ENCODE results near the gene APBA3.

Gene APBA3

DNA sequence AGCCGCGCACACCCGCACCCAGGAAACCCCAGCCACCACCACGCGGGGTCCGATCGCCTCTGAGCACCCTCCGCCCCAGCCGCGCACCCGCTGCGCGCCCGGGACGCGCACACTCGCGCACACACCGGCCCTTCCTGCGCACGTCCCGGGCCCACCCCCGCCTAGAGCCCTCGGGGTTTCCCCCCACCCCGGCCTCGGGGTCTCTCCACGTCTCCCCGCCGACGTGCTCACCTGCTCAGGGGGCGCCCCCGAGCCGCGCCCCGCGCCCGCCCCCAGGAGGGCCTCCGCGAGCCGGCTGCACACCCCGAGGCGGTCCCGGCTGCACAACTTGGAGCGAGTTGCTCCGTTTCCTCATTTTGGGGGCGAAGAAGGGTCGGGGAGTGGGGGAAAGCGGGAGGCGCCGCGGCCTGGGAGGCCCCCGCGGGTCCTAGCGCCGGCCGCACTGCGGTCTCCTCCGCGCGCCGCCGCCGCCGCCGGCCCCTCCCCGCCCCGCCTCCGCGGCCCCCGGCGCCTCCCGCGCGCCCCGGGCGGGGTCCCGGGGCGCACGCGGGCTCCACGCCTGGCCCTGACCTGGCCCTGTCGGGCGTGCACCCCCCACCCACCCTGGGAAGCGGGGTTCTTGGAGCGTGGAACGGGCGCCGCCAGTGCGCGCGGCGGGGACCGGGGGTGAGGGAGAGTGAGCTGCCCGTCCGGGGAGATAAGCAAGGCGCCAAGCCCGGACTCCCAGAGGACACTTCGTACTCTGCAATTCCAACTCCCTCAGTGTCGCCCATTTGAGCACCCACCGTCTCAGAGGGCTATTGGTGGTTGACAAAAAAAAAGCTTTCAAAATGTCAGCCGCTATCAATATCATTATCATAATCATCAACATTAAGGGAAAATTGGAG is 24.7 kb upstream of the APBA3 start, which contains the start of gene MATK:
Gene MATK, minus strand, starts transcription at position 444 of the 887 bp plus-strand sequence. CDS start 1,246 bp downstream, outside the sequence.
- peak; percentile 4 to 22 for DNase-seq

DNA sequence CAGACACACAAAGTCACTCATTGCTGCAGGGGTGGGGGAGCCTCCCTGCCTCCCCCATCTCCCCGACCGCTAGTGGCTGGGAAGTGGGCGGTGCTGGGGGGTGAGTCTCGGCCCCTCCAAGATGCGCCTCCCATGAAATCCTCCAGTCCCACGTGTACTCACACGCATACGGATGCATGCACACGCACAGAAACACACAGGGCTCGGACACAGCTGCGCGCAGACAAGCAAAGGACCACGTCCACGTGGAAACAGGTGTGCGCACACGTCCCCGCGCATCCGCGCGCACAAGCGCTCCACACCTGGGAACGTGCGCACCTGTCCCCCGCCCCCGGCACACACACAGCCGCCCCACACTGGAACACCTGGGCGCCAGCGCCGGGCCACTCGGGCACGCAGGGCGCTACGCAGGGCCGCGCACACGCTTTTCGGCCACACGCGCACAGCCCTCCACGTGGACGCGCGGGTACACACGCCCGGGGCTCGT is 24.0 kb upstream of the APBA3 start:
- peak; percentile 5 to 31 for DNase-seq

DNA sequence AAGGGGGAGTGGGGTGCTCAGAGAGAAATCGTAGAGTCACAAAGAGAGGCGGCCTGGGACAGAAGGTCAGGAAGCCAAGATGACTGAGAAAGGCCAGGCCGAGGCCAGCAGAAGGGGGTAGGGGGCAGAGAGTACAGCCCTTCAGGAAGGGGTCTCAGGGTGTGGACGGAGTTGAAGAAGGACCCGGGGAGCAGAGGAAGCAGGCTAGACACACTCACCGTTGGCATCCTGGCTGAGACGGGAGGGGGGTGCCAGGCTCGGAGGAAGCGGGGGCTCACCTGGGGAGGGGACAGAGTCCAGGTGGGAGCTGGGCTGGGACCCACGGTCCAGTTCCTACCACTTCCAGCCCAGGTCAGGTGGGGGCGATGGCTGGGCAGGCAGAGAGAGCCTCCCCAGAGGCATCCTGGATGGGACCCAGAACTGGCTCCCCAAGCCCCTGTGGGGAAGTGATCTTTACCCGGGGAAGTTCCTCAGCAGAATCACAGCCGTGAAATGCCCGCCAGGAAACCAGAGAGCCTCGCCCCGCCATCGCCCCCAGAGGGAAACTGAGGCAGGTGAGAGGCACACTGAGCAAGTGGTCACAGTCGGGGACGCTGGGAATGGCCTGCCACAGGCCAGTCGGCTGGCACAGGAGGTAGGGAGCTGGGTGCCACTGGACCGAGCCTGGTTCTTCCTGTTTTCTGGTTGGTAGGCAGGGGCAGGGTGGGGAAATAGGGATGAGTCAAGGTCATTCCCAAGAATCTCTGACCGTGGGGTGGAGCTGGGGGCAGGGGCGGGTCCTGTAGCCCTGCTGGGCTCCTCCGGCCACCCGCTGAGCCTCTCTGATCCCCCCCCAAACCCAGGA is 23.3 kb upstream of the APBA3 start:
- no peak for DNase-seq

DNA sequence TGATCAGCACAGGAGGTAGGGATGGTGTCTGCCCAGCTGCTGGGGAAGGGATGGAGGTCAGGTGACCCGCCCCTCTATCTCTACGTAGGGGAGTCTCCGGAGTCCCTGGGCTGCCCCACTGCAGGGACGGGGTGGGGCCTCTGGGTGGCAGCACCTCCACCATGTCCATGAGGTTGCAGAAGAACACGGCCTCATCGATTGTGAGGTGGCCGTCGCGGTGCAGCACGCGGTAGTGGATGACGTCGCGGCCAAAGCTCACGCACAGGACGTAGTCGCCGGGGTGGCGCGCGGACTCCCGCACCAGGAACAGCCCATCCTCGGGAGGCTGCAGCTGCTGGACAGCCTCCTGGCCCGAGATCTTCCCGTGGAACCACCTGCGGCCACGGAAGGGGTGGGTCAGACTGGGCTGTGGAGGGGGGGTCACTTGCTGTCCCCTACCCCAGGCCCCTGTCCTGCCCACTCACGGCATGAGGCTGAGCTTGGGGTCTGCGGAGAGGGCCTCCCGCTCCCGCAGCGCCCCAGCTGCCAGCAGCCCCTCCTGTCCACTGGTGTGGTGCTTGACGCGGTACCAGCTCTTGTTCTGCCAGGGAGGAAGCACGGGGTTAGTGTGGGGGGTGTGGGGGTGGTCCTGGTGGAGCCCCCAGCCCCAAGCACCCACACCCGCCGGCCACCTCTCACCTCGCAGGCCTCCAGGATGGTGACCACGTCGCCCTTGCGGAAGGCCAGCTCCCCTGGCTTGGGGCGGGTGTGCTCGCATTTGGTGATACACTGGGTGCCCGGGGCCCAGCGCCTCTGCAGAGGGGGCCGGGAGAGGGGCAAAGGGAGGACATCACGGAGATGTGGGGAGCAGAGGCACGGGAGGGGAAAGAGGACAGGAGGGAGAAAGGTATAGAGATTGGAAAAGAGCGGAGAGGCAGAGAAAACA is 22.4 kb upstream of the APBA3 start:
- DNase-seq: no peak

DNA sequence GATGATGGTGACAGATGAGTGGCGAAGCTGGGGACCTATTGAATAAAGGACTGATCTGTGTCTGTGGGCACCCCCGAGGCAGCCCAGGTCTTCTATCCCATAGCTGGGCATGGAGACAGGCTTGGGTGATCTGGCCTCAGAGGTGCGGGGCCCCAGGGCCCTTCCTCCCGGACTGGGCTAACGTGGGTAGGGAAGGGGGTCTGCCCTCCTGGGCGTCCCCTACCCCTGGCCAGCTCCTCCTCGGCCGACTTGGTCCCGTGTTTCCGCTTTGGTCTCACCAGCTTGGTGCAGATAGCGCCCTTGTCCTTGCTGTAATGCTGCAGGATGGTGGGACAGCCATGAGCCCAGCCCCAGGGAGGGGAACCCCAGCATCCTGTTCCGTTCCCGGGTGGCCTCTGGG is 21.4 kb upstream of the APBA3 start:
- DNase-seq: no peak

DNA sequence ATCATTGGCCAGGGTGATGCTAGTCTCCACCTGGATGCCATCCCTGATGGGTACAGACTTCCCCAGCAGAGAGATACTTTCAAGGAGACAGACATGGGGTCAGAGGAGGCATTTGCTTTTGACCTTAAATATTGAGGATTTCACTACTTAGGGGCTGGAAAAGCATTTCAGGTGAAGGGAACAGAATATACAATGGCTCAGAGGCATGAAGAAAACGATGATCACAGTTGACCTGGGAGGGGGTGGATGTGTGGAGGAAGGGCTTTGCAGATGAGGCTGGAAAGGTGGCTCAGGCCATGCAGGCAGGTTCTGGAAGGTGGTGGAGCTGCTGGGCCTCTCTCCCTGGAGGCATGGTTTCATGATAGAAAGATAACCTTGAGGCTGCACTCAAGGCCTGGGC is 20.8 kb upstream of the APBA3 start:
- DNase-seq: no peak

DNA sequence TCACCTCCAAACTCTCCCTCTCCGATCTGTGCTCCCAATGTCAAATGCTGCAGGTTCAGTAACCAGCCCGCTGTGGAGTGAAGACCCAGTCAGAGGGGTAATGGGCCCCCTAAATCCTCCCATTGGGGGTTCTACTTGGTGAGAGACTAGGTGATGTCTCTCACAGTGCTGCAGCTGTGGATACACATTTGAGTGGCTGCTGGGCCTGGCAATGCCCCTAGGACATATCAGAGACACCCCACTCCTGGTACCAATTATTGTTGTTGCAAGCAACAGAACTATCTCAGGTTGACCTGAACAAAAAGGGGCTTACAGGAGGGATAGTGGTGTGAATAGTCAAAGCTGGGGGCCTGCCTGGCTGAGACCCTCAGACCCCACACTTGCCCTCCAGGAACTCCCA is 20.1 kb upstream of the APBA3 start:
- no peak for DNase-seq

DNA sequence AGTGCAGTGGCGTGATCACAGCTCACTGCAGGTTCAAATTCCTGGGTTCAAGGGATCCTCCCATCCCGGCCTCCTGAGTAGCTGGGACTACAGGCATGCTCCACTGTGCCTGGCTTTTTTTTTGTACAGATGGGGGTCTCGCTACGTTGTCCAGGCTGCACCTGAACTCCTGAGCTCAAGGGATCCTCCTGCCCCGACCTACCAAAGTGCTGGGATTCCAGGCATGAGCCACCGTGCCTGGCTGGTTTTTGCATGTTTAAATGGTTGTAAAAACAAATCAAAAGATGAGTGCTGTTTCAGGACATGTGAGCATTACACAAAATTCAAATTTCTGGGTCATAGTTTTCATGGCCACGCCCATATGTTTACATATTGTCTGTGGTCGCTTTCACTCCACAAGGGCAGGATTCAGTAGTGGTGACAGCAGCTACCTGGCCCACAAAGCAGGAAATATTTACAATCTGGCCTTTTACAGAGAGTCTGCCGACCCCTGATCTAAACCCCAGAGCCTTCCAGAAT is 19.4 kb upstream of the APBA3 start:
- DNase-seq: no peak

DNA sequence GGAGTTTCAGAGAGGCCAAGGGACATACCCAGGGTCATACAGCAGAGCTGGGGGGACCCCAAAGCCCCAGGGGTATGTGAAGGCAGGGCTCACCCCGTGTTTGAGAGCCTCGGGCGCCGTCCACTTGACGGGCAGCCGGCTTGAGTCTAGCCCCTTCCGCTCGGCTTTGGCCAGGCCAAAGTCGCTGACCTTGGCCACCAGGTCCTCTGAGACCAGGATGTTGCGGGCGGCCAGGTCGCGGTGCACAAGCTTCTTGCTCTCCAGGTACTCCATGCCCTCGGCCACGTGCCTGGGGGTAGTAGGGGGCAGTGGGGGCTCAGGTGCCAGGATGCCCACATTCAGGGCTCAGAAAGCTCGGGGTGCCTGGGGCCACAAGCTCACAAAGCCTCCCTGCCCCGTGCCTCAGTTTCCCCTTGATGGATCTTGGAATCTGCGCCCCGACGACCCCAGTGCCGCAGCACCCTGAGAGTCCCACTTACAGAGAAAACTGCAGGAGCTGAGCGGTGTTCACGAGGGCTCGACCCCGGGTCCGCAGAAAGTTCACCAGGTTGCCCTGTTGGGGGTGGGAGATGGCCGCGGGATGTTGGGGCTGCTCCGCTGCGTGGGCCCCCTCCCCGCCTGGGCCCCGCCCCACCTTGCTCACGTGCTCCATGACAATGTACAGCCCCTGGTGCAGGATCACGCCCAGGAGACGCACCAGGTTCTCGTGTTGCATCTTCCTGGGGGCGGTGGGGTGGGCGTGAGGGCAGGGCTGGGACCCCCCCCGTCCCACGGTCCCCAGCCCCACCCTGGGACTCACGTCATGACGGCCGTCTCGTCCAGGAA is 17.6 kb upstream of the APBA3 start:
- no peak for DNase-seq

DNA sequence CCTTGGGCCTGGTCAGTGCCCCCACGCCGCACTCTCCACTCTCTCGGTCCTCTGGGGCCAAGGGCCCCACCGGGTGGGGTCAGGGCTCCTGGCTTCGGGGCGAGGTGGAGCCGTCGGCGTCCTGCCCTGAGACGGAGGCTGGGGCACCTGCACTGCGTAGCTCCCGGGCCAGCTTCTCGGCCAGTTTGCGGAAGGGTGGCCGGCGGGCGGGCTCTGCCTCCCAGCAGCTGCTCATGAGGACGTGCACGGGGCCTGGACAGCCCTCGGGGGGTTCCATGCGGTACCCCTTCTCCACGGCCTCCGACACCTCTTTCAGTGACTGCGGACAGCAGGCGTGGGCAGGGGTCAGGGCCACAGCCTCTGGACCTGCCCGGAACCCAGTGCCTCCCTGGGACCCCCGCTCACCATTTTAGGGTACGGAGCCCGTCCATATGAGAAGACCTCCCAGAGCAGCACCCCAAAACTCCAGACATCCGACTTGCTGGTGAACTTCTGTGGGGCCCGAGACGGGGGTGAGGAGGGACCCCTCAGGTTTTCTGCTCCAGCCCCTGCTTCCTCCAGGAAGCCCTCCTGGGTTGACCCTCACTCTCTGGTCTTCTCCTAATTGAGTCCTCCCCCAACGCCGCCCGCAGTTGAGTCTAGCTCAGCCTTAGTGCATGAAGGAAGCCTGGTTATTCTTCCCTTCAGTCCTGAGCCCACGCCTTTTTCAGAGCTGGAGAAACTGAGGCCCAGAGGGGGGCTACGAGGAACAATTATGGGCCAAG is 16.8 kb upstream of the APBA3 start:
- no peak for DNase-seq

DNA sequence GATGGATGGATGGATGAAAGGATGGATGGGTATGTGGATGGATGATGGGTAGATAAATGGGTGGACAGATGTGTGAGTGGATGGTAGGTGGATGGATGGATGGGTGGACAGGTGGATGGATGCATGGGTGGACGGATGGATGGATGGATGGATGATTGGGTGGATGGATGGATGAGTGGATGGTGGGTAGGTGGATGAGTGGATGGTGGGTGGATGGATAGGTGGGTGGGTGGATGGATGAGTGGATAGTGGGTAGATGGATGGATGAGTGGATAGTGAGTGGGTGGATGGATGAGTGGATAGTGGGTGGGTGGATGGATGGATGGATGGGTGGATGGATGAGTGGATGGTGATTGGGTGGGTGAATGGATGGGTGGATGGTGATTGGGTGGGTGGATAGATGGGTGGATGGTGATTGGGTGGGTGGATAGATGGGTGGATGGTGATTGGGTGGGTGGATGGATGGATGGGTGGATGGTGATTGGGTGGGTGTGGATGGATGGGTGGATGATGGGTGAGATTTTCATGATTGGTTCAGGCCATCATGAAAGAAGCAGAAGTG is 15.1 kb upstream of the APBA3 start:
- no peak for DNase-seq

DNA sequence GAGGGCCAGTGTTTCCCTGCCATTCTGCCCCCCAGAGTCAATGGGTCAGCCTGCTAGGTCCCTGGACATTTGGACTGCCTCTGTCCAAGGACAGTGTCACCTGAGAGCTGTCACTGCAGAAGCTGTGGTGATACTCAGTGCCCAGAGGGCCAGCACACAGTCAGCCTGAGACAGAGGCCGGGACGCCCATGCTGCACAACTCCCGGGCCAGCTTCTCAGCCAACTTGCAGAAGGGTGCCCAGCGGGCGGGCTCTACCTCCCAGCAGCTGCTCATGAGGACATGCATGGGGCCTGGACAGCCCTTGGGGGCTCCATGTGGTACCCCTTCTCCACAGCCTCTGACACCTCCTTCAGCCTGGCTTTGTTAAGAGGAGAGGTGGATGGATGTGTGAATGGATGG is 14.3 kb upstream of the APBA3 start:
- no peak for DNase-seq

DNA sequence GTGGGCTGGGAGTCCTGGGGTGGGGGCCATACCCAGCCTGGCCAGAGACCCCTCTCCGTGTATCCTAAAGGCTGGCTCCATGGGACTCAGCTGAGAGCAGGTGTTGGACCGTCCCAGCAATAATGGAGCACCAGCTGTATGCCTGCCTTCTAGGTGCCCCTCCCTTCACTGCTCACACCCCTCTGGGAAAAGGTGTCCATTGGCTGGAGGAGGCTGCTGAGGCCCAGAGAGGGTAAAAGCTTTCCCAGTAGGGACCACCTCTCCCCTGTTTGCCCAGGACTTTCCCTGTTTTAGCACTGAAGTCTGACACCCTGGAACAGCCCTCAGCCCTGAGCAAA is 13.9 kb upstream of the APBA3 start:
- no peak for DNase-seq

DNA sequence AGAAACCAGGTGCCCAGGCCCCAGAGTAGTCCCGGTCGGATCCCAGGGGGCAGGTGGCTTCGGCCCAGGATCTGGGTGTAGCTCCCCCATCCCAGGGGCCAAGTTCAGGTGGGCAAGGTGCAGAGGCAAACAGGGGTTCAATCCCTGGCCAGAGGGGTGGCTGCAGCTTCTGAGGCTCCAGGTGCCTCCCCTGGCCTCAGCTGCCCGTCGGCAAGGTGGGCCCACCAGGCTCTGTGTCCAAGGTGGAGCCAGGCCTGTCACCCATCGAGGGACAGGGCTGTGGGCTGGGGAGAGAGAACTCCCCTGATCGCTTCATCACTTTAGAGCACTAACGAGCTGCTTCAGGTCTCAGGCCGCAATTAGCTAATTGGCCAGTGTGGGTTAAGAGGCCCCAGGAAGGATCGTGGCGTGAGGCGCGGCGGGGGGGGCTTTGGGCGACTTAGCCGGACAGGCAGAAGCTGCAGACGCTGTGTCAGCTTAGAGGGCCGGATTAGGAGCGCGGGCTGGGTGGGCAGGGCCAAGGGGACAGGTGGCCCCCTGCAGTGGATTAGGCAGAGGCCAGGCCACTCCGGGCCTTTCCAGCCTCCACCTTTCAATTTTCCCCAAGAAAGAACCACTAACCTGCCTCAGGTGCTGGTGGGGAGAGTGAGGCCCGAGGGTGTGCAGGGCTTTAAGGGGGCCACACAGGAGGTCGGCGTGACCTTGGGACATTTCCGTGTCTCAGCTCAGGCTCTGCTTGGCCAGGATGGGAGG is 13.3 kb upstream of the APBA3 start:
- no peak for DNase-seq

DNA sequence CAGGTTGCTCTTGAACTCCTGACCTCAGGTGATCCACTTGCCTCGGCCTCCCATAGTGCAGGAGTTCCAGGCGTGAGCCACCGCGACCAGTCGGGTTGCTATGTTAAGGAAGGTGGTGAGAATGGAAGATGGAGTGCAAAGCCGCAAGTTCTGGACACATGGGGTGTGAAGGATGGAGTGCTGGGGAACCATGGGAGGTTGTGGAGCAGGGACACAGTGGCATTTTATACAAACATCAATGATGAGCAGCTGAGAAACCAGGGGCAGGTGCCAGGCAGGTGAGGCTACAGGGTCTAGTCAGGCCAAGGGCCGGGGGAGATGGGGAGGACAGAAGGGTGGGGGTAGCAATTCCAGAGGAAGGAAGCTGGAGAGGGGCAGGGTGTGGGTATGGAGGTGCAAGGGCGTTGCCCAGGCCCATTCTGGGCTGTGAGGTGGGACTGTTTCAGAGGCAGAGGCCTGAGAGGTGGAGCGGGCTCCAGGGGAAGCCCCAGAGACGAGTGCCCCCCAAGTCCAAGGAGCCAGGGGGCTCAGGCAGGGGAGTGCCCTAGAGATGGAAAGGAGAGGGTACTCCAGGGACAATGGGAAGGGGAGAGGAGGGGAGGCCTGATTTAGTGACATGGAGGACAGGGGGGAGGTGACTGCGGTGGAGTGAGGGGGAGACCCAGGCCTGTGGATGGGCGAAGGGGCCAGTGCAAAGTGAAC is 12.5 kb upstream of the APBA3 start:
- no peak for DNase-seq

DNA sequence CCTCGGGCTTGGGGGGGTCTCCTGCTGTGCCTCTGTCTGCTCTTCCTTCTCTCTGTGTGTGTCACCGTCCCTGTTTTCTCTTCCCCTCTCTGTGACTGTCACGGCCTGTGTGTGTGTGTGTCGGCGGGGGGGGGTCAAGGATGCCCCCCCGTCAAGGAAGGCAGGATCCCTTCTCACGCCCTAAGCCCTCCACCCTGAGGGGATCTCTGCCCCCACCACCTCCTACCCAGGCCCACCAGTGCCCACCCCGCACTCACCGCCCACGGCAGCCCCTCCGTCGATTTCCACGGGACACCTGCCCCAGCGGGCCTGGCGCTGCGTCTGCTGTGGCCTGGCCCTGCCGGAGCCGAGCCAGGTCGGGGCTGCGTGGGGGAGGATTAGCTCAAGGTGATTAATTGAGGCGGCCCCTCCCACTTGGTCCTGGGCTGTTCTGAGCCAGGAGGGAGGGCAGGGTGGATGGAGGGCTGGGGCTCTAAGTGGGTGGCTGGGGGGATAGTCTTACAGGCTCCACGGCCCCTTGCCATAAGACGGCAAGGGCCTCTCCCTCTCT is 10.5 kb upstream of the APBA3 start, which contains the start of gene RAX2:
Gene RAX2, minus strand, starts transcription at position 323 of the 550 bp plus-strand sequence. CDS start 486 bp downstream, outside the sequence.
- no peak for DNase-seq

DNA sequence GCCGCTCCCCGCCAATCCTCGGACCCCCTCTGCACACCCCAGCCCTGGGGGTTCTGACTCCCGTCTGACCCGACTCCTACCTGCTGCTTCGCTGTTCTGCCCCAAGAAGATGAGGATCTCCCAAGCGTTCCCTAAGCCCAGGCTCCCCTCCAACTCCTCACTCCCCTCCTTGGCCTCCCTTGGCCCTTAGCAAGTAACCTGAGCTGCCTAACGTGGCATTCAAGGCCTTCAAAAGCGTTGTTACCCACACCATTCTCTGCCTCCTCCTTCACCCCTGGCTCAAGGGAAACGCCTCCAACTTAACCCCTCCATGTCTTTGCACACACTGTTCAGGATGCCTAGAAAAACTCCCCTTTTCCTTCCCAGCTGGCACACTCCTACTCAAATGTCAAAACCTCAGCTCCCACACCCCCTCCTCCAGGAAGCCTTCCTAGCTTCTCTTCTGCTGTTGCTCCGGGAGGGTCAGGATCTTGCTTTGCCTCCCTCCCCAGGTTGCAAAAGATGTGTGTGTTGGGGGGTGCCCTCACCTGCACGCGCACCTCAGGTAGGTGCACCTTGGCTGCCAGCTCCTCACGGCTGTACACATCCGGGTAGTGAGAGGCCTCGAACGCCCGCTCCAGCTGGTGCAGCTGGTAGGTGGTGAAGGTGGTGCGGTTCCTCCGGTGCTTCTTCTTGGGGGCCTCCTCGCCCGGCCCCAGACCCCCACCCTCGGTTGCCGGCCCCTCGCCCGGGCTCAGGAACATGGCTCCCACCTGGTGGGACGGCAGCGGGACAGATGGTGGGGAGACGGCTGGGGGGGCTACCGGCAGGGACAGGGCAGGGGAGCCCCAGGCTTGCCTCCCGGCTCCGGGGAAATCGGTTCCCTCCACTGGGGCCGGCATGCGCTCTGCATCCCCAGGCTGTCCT is 9.8 kb upstream of the APBA3 start:
- no peak for DNase-seq

Data from NCI-H2081 (cell line).